Smooth muscle cell of the brain vasculature (primary cell): ENCODE data around the gene LACRT.
"Not testable (repeated sequence)": the region's sequence is repeated elsewhere in the genome, so short reads cannot be mapped to it uniquely, and the experiment has no call there.

Experiments used
- DNase-seq: peaks from one replicate; pipeline ENCODE4 v3.0.0-alpha.2; 2012; ENCODE audit warnings: low read depth, low spot score

Gene LACRT, protein sequence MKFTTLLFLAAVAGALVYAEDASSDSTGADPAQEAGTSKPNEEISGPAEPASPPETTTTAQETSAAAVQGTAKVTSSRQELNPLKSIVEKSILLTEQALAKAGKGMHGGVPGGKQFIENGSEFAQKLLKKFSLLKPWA

DNA sequence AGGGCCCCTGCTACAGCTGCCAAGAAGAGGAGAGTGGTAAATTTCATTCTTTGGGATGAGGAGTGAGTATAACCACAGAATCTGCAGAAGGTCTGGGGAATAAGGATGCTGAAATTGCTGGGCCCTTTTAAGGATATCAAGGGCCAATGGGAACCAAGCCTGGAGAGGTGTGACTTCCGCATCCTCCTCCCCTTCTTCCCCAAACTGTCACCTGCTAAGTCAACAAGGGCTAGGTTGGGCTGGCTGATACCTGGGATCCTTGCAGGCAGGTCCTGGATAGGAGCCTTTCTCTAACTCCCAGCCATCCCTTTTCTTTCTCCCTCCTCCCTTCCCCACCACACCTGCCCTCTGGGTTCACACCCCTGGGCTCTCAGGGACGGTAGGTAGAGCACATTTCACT is at the start of gene LACRT:
LACRT (minus strand) TSS at position 101 of the 400 bp plus-strand sequence; CDS start at position 47, 54 bp downstream.
- DNase-seq, result no peak

DNA sequence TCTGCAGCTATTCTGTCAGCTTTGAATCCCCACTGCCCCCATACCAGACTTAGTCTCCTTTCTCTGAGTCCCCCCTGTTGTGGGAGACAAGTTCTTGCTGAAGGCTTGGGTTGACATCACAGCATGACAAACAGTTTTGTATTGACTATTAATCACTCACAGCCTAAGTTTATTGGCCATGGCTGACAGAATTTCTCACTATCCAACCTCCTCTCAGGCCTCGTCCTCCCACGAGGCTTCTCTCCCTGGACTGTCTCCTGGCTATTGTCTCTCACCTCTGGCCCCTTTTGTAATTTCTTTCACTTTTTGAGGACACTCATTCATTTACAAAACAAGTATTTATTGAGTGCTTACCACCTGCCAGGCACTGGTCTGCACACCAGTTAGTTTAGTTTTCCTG is 48.7 kb upstream of the LACRT start:
- DNase-seq, result no peak

DNA sequence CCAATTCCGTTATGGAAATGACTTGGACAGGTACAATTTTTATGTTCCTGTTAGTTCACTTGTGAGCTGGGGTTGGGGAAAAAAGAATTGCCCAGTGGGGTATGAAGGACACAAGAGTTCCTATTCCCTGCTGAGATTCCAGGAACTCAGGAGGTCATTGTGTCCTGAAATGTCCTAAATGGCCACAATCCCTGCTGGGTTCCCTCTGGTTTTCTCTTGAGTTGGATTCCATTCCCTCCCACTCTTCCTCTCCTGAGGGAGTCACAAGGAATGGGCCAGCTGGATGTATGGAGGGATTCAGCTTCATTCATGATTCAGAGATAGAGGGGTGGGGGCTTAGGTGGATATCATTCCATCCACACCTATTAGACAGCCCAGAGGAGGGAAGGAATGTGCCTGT is 48.0 kb upstream of the LACRT start:
- DNase-seq, result no peak

DNA sequence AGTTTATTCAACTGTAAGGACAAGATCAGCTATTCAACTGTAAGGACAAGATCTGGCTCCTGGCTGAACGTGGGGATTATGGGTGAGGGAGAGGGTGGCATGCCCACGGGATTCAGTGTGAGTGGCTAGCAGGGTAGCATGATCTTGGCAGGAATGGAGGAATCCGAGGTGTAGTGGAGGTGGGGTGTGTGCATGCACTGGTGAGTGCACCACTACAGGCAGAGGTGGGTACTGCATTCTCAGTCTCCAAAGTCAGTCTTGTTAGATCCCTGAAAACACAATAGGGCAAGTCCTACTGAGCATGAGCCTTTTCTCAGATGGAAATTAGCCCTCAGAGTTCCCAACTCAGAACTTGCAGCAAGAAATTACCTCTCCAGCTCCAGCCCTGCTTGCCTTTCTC is 45.7 kb upstream of the LACRT start:
- DNase-seq, result no peak

DNA sequence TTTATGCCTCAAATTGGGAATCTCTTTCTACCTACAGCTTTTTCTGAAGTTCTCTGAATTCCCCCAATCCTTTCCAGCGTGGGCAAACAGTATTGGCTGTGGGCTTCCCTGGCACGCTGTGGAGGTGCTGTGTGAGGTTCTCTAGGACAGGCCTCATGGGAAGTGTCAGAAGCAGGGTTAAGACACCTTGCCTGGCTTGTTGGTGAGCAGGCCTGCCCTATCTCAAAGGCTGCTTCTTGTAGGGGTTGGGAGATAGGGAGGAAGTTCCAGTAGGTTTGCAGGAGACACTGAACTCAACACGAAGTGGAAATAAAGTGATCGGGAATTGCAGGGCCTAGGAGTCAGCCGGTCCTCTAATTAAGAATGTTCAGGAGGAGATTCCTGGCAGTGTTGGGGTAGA is 43.4 kb upstream of the LACRT start:
- no peak for DNase-seq

DNA sequence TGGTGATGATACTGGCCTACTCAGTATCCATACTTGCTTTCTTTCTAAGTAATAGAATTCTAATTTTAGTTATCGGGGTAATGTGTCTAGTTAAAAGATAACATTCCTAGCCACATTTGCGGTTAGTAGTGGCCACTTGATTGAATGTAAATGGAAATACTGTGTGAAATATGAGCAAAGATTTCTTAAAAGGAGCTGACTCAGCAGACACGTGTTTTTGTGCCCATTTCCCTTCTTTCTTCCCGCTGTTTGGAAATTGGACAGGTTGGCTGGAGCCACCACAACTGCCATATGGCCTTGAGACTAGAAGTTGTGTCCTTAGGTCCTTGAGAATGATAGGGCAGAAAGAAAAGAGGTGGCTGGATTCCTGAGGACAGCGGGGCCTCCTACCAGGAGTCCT is 33.2 kb upstream of the LACRT start:
- no peak for DNase-seq

DNA sequence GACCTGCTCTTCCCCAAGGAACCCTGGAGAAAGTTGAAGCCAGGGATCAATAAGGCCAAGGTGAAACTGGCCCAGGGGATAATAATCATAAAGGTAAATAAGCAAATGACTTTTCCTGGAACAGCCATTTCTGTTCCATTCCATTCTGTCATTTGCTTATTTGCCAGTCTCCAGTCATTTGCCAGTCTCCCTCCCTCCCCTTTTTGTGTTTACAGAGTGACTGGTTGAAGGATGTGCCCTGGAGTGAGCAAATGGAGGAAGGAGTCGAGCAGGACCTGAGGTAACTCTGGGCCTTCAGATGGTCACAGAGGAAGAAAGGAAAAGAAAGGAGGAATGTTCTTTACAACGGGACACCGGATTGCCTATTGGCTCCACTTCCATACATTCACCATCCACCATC is 31.3 kb upstream of the LACRT start:
- no peak for DNase-seq

DNA sequence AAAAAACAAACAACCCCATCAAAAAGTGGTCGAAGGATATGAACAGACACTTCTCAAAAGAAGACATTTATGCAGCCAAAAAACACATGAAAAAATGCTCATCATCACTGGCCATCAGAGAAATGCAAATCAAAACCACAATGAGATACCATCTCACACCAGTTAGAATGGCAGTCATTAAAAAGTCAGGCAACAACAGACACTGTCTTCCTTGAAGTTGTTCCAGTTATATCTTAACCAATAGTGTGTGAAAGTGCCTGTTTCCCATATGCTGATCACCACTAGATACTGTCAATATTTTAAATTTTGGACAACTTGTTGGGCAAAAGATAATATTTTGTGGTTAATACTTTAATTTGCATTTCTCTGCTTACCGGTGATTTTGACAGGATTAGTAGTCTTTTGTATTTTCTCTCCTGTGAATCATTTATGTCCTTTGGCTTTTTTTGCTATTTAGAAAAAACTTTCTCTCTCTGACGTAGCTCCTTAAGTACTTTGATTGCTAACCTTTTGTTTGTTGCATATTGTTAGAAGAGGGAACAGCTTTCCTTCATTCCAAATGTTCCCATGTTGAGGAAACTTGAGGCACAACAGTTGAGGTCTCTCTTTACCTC is 30.4 kb upstream of the LACRT start:
- not testable (repeated sequence) for DNase-seq

DNA sequence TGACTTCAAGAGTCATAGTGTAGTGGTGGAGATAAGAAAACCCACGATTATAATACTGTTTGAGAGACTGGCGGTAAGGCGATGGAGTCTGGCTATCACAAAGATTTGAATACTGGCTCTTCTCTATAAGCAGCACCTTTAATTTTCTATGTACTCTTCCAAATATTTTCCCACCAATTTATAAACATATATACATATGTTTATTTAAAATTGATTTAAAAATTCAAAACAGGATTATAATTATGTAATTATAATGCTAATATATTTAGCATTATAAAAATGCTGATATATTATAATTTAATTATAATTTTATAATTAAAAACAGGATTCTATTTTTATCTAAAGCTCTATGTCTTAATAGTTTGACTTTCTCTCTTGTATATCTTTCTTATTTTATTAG is 28.9 kb upstream of the LACRT start:
- no peak for DNase-seq

DNA sequence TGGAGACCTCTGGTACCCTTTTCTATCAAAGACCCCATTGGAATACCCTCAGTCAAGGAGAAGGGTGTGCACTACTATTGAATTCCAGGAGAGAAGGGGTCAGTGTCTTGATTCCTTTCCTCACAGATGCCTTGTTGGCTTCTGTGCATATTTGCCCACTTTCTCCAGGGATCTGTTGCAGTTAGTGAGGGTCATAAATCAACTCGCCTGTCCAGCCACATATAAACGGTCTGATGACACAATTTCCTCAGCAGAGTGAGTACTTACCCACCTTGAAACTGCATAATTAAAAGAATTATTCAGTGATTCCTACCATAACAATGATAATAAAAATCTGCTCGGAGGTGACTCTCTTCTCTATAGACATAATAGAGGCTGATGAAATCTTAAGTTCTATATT is 27.3 kb upstream of the LACRT start:
- no peak for DNase-seq

DNA sequence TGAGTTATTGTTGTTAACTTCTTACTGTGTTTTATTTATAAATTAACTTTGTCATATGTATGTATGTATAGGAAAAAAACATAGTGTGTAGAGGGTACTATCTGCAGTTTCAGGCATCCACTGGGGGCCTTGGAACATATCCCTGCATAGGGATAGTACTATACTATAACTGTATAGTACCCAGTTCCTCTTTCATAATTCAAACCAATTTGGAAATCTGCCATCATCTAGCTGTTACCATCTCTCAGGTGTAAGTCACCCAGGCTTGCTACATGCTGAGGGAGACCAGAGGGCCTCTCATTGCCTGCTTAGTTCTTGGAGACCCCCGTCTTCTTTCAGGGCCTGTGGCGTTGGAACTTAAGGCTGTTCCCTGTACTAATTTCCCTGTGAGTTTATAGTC is 26.4 kb upstream of the LACRT start:
- no peak for DNase-seq

DNA sequence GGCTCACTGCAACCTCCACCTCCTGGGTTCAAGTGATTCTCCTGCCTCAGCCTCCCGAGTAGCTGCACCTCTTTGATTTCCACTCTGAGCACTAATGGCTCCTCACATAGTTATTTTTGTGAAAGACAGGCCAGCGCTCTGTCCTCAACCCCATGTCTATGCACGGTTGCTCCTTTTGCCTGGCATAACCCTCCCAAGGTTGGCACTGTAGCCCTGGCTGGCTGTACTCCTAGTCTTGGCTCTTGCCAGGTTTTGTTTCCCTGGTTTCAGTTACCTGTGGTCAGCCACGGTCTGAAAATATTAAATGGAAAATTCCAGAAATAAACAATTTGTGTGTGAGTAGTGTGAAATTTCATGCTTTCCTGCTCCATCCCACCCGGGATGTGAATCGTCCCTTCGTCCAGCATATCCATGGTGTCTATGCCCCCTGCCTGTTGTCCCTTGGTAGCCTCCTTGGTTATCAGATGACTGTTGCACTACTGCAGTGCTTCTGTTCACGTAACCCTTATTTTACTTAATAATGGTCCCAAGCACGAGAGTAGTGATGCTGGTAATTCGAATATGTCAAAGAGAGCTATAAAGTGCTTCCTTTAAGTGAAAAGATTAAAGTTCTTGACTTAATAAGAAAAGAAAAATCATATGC is 25.7 kb upstream of the LACRT start:
- DNase-seq, result no peak

DNA sequence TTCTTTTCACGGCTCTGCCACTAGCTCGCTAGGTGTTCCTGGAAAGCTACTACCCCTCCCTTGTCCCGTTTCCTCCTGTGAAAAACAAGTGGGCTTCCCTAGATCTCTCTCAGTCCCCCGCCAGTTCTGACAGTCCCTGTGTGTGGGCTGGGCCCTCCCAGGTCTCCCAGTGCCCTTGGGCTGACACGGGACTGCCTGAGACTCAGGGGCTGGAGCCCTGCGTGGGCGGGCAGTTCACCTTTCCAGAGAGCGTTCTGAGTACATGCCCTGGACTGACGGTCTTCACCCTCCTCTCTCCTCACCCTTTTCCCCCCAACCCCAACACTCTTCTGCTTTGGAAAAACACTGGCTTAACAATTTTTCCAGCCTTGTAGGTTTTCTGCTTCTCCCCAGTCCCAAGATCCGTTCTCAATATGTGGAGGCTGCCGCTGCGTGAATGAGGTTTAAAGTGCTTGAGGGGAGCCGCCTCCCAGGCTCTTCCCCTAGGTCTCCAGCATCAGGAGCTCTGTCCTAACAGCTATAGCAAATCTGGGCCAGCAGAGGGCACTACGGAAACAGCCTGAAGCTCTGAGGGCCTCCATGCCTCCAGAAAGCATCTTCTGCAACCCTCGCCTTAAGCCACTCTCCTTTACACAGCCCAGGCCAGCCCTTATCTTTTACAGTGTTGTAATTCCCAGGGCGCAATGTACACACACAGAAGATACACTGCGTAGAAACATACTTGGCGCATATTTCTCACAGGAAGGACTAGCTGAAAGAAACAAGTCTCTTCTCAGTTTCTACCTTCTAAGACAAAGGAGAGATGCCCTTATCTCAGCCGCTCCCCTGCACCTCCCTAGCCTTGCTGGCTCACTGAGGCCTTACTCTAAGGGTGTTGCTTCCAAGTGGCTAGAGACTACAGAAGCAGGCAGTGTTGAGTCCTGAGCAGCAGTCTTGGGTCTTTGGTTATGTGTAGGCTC is 23.9 kb upstream of the LACRT start:
- DNase-seq, result no peak

DNA sequence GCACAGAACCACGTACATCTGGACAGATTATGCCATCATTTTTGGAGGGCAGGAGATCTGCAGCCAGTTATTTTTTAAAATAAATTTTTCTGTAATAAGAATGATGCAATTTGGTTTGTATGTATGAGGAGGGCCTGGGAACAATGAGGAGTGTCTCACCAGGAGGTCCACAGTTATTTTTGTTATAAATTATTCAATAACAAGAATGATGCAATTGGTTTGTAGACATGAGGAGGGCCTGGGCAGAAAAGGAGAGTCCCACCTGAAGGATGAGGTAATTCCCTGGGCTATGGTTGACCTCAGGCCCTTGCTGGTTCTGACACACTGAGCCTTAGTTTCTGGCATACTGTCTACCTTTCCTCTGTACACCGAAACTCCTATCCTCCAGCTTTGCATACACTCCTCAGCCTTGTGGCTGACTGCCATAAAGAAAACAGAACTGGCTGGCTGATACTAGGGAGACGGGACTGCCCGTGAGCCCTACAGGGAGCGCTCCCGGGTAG is 22.5 kb upstream of the LACRT start:
- no peak for DNase-seq

DNA sequence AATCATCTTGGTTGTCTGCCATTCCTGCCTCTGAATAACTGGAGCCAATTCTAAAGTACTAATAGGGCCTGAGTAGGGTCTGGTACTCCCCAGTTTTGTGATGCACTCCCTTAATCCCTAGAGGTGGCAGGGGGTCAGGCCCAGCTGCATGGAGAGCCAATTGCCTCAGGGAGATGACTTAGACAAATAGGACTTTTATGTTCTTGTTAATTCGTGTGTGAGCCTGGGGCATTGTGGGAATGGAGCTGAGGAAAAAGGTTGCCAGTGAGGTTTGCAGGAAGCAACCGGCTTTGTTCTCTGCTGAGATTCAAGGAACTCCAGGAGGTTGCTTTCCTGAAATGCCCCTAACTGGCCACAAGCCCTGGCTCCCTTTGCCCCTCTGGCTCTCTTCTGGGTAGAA is 20.2 kb upstream of the LACRT start:
- no peak for DNase-seq

DNA sequence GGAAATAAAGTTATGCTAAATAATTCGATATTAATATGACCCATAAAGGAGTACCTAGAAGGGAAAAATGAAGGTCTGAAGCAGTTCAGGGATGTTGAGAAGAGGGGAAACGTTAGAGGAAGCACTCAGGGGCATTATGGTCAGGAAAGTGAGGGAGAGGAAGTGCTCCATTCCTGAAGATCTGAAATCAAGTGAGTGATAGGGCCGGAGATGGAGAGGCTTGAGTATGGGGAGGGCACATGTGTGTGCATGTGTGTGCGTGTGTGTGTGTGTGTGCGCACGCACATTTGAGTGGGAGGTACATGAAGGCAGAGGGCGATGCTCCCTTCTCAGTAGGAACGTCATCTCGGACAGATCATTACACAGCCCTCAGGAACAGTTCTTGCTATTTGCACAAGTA is 18.3 kb upstream of the LACRT start:
- DNase-seq, result no peak

DNA sequence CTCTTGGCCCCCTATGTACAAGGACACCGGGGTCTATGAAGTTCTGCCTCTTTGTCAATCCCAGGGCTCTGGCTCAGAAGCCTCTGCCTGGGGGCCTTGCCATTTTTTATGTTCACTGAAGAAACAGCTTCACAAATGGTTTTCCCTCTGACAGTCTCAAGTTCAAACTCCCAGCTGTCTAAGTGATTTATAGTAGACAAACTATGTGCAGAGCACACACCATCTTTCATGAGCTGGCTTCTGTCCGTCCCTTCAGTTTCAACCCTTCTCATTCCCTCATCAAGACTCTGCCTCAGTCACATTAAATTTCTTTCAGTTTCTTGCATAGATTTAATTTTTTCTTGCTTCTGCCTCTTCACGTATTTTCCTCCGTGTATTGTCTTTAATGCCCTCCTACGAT is 16.2 kb upstream of the LACRT start:
- no peak for DNase-seq

DNA sequence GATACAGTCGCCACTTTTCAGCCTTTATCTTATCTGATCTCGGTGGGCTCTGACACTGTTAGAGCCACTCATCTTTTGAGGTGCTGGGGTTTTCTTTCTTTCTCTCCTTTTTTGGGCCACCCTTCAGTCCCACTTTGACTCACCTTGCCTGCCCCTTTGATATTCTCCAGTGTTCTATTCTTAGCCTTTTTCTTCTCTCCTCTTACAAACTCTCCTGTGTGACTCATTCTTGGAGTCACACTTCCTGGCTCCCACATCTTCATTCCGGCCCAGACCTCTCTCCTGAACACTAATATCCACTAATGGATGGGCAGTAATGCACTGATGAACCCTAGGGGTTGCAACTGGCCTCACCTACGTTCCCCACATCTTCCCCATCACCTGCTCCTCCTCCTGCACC is 15.7 kb upstream of the LACRT start:
- no peak for DNase-seq

DNA sequence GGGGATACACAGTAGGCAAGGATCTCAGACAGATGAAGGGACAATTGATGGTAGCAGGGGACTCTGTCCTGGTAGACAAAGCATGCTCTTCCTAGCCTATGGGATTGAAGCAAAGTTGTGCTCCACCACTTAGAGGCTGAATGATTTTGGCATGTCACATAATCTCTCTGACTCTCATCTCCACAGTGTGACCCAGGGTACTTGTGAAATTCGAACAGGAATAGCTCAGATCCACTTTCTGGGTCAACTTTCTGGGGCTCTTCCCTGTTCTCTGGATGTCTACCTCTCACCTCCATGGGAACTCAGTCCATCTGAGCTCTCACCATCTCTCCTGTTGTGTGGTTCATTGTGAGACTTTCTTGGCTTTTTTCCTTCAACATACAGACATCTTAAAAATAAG is 15.1 kb upstream of the LACRT start:
- no peak for DNase-seq

DNA sequence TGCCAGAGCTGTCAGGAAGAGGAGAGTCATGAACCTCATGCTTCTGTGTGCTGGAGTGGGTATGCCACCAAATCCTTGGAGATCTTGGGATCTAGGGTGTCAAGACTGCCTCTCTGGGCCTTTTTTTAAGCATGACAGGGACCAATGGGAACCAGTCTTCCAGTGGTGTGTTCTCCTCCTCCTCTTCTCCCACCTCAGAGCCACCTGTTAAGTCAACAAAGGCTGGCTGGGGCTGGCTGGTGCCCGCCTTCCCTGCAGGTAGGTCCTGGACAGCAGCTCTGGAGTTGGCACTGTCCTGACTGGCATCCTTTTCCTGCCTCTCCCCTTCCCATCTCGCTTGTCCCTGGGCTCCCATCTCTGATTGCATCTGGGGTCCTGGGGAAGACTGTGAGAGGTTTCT is 13.6 kb upstream of the LACRT start, which contains the start of gene DCD:
DCD (minus strand) TSS at position 101 of the 400 bp plus-strand sequence; CDS start at position 39, 62 bp downstream.
- no peak for DNase-seq

DNA sequence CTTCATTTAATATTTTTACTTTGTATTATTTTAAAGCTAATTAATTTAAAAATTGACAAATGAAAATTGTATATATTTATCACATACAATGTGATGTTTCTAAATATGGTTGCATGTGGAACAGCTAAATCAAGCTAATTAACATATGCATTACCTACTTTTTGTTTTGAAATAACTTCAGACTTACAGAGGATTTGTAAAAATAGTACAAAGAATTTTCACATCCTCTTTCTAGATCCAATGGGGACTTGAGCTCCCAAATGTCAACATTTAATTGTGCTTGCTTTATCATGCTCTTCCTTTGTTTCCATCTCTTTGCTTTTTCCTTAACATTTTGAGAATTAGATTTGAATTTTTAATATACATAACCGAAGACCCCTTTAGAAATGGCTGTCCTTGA is 6.9 kb upstream of the LACRT start:
- DNase-seq, result no peak

DNA sequence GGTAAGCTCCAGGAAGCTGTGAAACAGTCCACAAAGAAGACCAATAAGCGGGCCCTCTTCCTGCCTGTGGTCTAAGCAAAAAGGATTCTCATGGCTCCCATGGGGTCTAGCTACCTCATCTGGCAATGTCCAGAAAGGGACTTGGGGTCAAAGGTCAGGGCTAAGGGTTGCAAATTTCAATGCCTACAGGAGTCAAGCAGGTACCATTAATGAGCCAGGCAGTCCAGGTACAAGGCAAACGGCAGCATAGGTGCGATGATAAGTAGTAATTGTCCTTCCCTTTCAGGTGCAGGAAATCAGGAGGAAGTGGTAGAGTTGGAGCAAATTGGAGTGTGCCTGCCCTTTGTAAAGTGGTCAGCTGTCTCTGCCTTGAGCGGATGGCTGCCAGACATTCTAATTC is 6.4 kb upstream of the LACRT start:
- no peak for DNase-seq
